NOMO-1 treated with dmso at 0.1 percent for 144 hours (cell line): ENCODE data around the gene DOK6.

ENCODE experiments used
- DNase-seq: peaks from one replicate; lab custom pipeline; 2025; ENCODE audit not compliant: unreplicated experiment; lab: John Stamatoyannopoulos, UW

DOK6 gene

GRCh38 chr18:69895066-69896047 is 494.7 kb downstream of the DOK6 start:
- no peak for DNase-seq

GRCh38 chr18:69897397-69898108 is 496.9 kb downstream of the DOK6 start:
- DNase-seq = peak; percentile 23

GRCh38 chr18:69898241-69898861 is 497.7 kb downstream of the DOK6 start:
- no peak for DNase-seq
